Subcutaneous abdominal adipose tissue (tissue), 5 donors: ENCODE measurements around the gene MS4A5.

Experiments used
- H3K27ac ChIP-seq: one replicate; pipeline ENCODE4 v1.7.0; 2013; ENCODE audit warnings: low read depth, mild to moderate bottlenecking, inconsistent platforms, low read length, moderate library complexity
- H3K27me3 ChIP-seq, 5 donors: one replicate each; pipeline ENCODE4 v1.7.0; 2013; ENCODE audit warnings: low read length in 5 of 5, inconsistent platforms in 1 of 5; ENCODE audit not compliant: control insufficient read depth in 5 of 5, insufficient read depth in 4 of 5
- H3K36me3 ChIP-seq, 5 donors: one replicate each; pipeline ENCODE4 v1.7.0; 2013; ENCODE audit warnings: low read length in 5 of 5; ENCODE audit not compliant: control insufficient read depth in 5 of 5, insufficient read depth in 5 of 5
- H3K4me1 ChIP-seq, 5 donors: one replicate each; pipeline ENCODE4 v1.7.0; 2013; ENCODE audit warnings: low read length in 5 of 5, mild to moderate bottlenecking in 3 of 5, moderate library complexity in 1 of 5; ENCODE audit not compliant: control insufficient read depth in 5 of 5, insufficient read depth in 5 of 5
- H3K4me3 ChIP-seq, 5 donors: one replicate each; pipeline ENCODE4 v1.7.0; 2013; ENCODE audit warnings: low read length in 5 of 5, low read depth in 1 of 5
- H3K9ac ChIP-seq, 5 donors: one replicate each; pipeline ENCODE4 v1.7.0; 2013; ENCODE audit warnings: low read length in 5 of 5, mild to moderate bottlenecking in 4 of 5, moderate library complexity in 3 of 5
- H3K9me3 ChIP-seq, 5 donors: one replicate each; pipeline ENCODE4 v1.7.0; 2013; ENCODE audit warnings: low read length in 5 of 5; ENCODE audit not compliant: control insufficient read depth in 5 of 5
- donor health status: healthy.
- donor health status: healthy.
- donor health status: healthy.
- donor health status: healthy.
- donor health status: healthy.

Gene MS4A5, protein sequence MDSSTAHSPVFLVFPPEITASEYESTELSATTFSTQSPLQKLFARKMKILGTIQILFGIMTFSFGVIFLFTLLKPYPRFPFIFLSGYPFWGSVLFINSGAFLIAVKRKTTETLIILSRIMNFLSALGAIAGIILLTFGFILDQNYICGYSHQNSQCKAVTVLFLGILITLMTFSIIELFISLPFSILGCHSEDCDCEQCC

DNA sequence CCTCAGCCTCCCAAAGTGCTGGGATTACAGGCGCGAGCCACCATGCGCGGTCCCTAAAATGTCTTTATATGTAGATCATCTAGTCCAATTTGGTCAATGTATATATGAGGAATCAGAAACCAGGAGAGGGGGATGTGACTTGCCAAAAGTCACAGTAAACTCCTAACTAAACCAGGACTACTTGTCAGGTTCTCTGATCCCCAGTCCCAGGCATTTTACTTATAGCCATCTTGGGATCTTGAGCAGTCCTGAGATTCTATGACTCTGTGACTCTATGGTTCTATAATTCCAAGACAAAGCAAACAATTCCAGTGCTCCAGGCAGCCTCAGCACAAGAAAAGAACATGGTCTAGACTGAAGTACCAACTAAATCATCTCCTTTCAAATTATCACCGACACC is at the start of gene MS4A5:
Gene MS4A5, plus strand, starts transcription at position 301 of the 400 bp plus-strand sequence. CDS start 103 bp downstream, outside the sequence.
- Histone ChIP-seq H3K4me3 (no peak within 1 kb of the TSS), H3K27ac (no peak within 1 kb of the TSS), H3K9ac (no peak within 1 kb of the TSS), H3K27me3 (no peaks in the 10 kb centered on the region), H3K9me3 (no peaks in the 10 kb centered on the region), H3K36me3 (no peaks in the 10 kb centered on the region), H3K4me1 (no peaks in the 10 kb centered on the region)

DNA sequence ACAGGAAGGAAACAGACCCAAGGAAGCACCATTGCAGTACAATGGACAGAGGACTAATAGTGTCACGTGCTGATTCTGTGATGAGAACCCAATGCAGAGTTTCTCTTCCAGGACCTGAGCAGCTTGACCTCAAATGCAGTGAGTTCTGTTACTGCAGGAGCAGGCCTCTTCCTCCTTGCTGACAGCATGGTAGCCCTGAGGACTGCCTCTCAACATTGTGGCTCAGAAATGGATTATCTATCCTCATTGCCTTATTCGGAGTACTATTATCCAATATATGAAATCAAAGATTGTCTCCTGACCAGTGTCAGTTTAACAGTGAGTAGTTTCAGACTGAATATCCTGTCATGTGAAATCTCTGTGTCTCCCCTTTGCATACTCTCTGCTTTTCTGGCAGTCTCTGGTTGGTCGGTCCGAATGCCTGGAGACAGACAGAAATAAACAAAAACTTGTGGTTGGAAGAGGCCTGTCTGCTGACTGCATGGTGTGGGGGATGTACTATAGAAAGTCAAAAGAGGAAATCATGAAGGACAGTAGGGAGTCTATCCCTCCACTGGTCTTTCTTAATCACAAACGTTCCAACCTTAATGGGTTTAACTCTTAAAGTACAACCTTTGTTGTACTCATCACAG is 40.0 kb upstream of the MS4A5 start:
- Histone ChIP-seq H3K9me3 (no peaks in the 10 kb centered on the region), H3K27me3 (no peaks in the 10 kb centered on the region), H3K9ac (no peak overlapping the region), H3K4me3 (no peak overlapping the region), H3K4me1 (peaks cover 0 to 11% (median 5%) of the 10 kb centered on the region in 5 donors), H3K36me3 (peaks cover 0 to 23% (median 0%) of the 10 kb centered on the region in 5 donors), H3K27ac (no peak overlapping the region)

DNA sequence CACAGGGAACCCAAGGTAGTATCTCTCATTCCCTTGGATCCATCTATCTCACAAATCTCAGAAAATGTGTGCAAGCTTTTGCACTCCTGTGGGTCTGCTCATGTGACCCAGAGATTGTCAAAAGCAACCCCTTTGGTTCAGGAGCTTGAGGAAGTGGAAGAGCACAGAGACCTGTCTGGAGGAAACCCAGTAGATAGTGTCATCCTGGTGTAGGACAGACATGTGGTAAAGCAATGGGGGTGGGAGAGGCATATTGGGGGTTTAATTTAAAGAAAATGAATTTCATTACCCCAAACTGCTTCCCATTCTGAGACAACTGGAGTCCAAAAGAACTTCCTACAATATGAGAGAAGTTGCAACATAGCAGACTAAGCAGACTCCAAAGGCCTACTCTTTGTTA is 39.0 kb upstream of the MS4A5 start:
- Histone ChIP-seq H3K27ac (no peak overlapping the region), H3K36me3 (peaks cover 0 to 20% (median 0%) of the 10 kb centered on the region in 5 donors), H3K27me3 (no peaks in the 10 kb centered on the region), H3K9ac (no peak overlapping the region), H3K9me3 (no peaks in the 10 kb centered on the region), H3K4me3 (no peak overlapping the region), H3K4me1 (peaks cover 0 to 17% (median 10%) of the 10 kb centered on the region in 5 donors)

DNA sequence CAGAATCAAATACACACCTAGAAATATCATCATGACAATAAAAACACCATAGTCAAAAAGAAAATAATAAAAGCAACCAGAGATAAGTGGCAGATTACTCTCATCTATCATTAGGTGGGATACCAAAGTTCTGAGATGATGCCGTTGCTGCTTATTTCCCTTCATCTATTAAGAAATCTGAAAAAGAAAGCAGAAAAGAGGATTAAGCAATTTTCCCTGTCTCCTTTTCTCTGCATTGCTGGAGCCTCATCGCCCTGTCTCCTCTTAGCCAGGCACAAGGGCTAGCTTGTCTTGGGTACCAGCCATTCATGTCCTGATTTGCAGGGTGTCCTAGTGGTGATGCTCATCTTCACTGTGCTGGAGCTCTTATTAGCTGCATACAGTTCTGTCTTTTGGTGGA is 37.0 kb upstream of the MS4A5 start:
- no peak overlapping the region for H3K27ac ChIP-seq

DNA sequence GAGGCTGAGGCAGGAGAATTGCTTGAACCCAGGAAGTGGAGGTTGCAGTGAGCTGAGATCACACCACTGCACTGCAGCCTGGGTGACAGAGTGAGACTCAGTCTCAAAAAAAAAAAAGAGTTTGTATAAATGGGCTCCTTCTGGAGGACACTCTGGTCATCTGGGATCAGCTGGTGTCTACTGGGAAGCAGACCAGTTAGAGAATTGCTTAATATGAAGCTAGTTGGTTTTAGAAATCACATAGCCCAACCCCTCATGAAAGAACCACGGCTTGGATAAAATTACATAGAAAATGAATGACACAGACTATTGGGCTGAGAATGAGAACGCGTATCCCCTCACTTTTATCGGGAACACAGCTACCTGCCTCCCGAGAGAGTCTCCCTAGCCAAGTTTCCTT is 36.4 kb upstream of the MS4A5 start:
- H3K4me1 ChIP-seq, result peaks cover 0 to 17% (median 10%) of the 10 kb centered on the region in 5 donors
- H3K9ac ChIP-seq, result no peak overlapping the region
- H3K27ac ChIP-seq, result peak overlapping the region; percentile 1

More for the DNA sequence above, 37.0 kb upstream of the MS4A5 start:
- H3K9me3 ChIP-seq, result no peaks in the 10 kb centered on the region
- H3K4me1 ChIP-seq, result peaks cover 0 to 17% (median 10%) of the 10 kb centered on the region in 5 donors
- peaks cover 0 to 10% (median 0%) of the 10 kb centered on the region in 5 donors for H3K36me3 ChIP-seq
- no peaks in the 10 kb centered on the region for H3K27me3 ChIP-seq
- no peak overlapping the region for H3K4me3 ChIP-seq
- H3K9ac ChIP-seq, result peak overlapping the region in 1 of 5 donors; percentile 33

DNA sequence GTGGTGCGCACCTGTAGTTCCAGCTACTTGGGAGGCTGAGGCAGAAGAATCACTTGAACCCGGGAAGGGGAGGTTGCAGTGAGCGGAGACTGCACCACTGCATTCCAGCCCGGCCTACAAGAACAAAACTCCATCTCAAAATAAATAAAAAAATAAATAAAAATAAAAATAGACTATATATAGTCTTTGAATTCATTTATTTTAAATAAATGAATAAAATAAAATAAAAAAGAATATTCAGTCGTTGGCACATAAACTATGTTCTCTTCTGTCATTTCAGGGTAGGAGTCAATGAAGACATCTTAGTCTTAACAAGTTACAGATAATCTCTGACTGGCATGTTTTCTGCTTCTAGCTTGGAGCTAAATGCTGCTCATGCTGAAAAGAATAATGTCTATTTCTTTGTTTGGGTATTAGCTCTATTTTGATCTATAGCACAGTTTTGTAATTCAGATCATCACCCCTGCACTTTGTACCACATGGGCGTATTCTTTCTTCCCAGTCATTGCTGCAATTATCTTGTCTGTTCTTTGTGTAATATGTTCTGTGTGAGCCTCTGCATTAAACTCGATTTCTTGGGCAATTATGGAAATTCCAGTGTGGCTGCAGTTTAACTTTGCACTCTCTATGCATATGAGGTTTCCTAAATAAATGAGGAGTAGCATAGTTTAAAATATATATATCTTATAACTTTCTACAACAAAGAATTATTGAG is 34.5 kb upstream of the MS4A5 start:
- no peaks in the 10 kb centered on the region for H3K9me3 ChIP-seq
- H3K4me1 ChIP-seq, result peaks cover 0 to 17% (median 10%) of the 10 kb centered on the region in 5 donors
- H3K9ac ChIP-seq, result no peak overlapping the region
- H3K4me3 ChIP-seq, result no peak overlapping the region
- H3K27ac ChIP-seq, result no peak overlapping the region
- H3K27me3 ChIP-seq, result no peaks in the 10 kb centered on the region
- no peaks in the 10 kb centered on the region for H3K36me3 ChIP-seq

More for the DNA sequence above, 36.4 kb upstream of the MS4A5 start:
- Histone ChIP-seq H3K4me3 (no peak overlapping the region), H3K36me3 (peaks cover 0 to 7% (median 0%) of the 10 kb centered on the region in 5 donors), H3K9me3 (no peaks in the 10 kb centered on the region), H3K27me3 (no peaks in the 10 kb centered on the region)

DNA sequence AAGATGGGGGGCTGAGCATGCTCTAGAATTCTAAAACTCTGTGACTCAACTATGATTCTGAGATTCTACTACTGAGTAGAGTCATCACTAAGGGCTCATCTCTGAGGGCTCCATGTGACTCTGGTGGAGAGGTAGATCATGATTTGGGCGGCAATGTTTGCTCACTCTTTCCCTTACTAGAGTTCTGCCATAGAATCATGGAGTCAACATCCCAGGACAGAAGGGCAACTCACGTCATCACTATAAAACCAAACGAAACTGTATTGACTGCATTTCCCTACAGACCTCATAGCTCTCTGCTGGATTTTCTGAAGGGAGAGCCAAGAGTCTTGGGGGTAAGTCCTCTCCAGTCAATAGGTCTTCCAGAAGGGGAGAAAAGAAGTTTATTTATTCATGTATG is 33.0 kb upstream of the MS4A5 start, which contains the start of gene MS4A14:
Gene MS4A14, plus strand, starts transcription at position 78 of the 400 bp plus-strand sequence. Its CDS starts 120 bp downstream, at position 198.
- peak within 1 kb of the TSS; percentile 4 for H3K27ac ChIP-seq

DNA sequence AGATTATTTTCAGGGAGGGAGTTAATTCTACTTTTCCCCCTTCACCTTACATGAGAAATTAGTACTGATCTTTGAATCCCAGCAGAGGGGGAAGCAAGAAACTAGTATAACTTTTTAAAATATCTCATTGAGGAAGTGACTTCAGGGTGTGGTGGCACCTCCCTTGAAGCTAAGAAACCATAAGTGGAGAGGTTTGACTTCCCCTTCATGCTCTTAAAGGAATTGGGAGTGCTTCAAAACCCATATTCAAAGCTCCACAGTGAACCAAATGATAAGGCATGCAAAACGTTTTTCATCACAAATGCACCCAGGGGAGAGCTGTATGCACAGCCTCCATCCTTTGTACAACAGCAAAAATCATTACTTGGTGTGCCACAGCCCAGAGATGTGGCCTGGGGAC is 32.6 kb upstream of the MS4A5 start:
- Histone ChIP-seq H3K36me3 (no peaks in the 10 kb centered on the region), H3K27ac (no peak overlapping the region), H3K4me3 (no peak overlapping the region), H3K27me3 (no peaks in the 10 kb centered on the region), H3K9ac (no peak overlapping the region), H3K4me1 (peaks cover 0 to 17% (median 10%) of the 10 kb centered on the region in 5 donors), H3K9me3 (no peaks in the 10 kb centered on the region)

More for the DNA sequence above, 33.0 kb upstream of the MS4A5 start, which contains the start of gene MS4A14:
- H3K27me3 ChIP-seq, result no peaks in the 10 kb centered on the region
- no peak within 1 kb of the TSS for H3K9ac ChIP-seq
- no peaks in the 10 kb centered on the region for H3K36me3 ChIP-seq
- H3K9me3 ChIP-seq, result no peaks in the 10 kb centered on the region
- H3K4me3 ChIP-seq, result no peak within 1 kb of the TSS
- H3K4me1 ChIP-seq, result peaks cover 0 to 17% (median 10%) of the 10 kb centered on the region in 5 donors

DNA sequence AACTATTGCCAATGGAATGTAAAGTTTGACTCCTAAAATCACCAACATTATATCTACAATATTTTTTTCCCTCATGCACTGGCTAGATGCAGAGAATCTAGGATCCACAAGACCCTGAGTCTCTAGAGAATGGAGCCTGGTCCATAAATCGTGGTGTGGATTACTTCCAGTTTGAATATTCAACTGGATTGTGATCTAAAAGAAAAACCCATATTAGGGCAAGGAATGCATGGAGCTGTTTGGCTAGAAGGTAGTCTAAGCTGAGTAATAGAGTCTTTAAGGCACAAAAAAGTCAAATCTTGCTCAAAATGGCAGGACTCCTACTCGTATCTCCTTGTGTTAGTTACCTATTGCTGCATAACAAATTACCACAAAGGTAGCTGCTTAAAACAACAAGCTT is 9.4 kb upstream of the MS4A5 start:
- Histone ChIP-seq H3K4me3 (no peak overlapping the region), H3K27ac (no peak overlapping the region), H3K27me3 (no peaks in the 10 kb centered on the region), H3K4me1 (no peaks in the 10 kb centered on the region), H3K36me3 (peaks cover 0 to 3% (median 0%) of the 10 kb centered on the region in 5 donors), H3K9ac (no peak overlapping the region), H3K9me3 (peaks cover 0 to 13% (median 6%) of the 10 kb centered on the region in 5 donors)

DNA sequence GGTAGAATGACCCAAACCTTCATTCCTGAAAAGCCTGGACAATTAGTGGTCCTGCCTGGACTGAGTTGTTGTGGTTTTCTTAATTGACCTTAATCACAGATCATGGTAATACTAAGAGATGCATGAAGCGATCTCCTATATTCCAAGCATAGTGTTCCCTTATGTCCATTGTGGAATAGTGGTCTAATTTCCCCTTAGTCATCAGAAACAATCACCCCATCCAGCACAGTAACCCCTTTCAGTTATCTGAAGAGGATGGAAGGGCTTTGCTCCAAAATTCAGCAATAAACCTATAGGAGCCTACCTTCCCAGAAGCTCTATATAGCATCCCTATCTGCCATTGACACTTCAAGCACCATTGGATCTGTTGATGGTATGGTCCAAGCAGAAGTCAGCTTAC is 6.8 kb upstream of the MS4A5 start:
- no peak overlapping the region for H3K4me3 ChIP-seq
- H3K4me1 ChIP-seq, result no peaks in the 10 kb centered on the region
- peaks cover 0 to 13% (median 6%) of the 10 kb centered on the region in 5 donors for H3K9me3 ChIP-seq
- H3K27ac ChIP-seq, result no peak overlapping the region
- H3K27me3 ChIP-seq, result no peaks in the 10 kb centered on the region
- H3K9ac ChIP-seq, result no peak overlapping the region
- no peaks in the 10 kb centered on the region for H3K36me3 ChIP-seq
